Naive thymus-derived CD4-positive, alpha-beta T cell (primary cell): ENCODE data around the gene PPP2R2D. TPM values are rescaled to one million over a fixed set of nuclear protein-coding genes. Genes with fewer than 3 reads are reported as not detected.
A peak's percentile ranks its signal among the peaks of the same experiment; 100 is the strongest.
"Not testable (repeated sequence)": the region's sequence is repeated elsewhere in the genome, so short reads cannot be mapped to it uniquely, and the experiment has no call there.

Experiments used
- ATAC-seq: fragments of 150-1000 bp; cut with Tn5 transposase; 2 replicates; pipeline ENCODE4 v1.10.0; 2021; ENCODE audit warnings: mild to moderate bottlenecking, moderate library complexity
- CTCF ChIA-PET: fragments of 350-600 bp; sonication (Branson Sonifier 250); formaldehyde crosslinking; loops from one replicate; lab custom pipeline; 2021; ENCODE audit warnings: antibody characterized with exemption; lab: Charles Lee
- POLR2A ChIA-PET: fragments of 350-600 bp; sonication (Branson Sonifier 250); formaldehyde crosslinking; loops from one replicate; lab custom pipeline; 2021; ENCODE audit warnings: antibody characterized with exemption, inconsistent platforms; lab: Charles Lee
- DNase-seq, 9 donors: peaks; one replicate each; pipeline versions ENCODE4 v3.0.0 to v3.0.0-alpha.2; 2020 to 2022; ENCODE audit warnings: mixed read lengths in 1 of 9
- H3K27ac ChIP-seq: one replicate; pipeline ENCODE4 v1.7.0; 2013; ENCODE audit warnings: mild to moderate bottlenecking, low read depth, low read length, moderate library complexity
- H3K27me3 ChIP-seq, 2 donors: one replicate each; pipeline ENCODE4 v1.7.0; 2013; ENCODE audit warnings: low read length in 2 of 2, mild to moderate bottlenecking in 2 of 2, moderate library complexity in 2 of 2; ENCODE audit not compliant: control insufficient read depth in 2 of 2, insufficient read depth in 2 of 2
- H3K36me3 ChIP-seq, 3 experiments: 1 replicate in 2 of 3; 2 replicates in 1 of 3; pipeline ENCODE4 v1.7.0; 2013; ENCODE audit warnings: low read length in 3 of 3, mild to moderate bottlenecking in 3 of 3, moderate library complexity in 1 of 3; ENCODE audit not compliant: insufficient read depth in 3 of 3, control insufficient read depth in 2 of 3
- H3K4me1 ChIP-seq, 2 donors: one replicate each; pipeline ENCODE4 v1.7.0; 2013; ENCODE audit warnings: low read length in 2 of 2, mild to moderate bottlenecking in 2 of 2, moderate library complexity in 1 of 2; ENCODE audit not compliant: control insufficient read depth in 2 of 2, insufficient read depth in 2 of 2
- H3K4me3 ChIP-seq: 2 replicates; pipeline ENCODE4 v1.7.0; 2013; ENCODE audit warnings: mild to moderate bottlenecking, low read length
- H3K9me3 ChIP-seq, 3 experiments: 1 replicate in 2 of 3; 2 replicates in 1 of 3; pipeline ENCODE4 v1.7.0; 2013; ENCODE audit warnings: low read length in 3 of 3; ENCODE audit not compliant: control insufficient read depth in 2 of 3
- H3K27ac Mint-ChIP-seq, 9 donors: one replicate each; pipeline ENCODE4 v1.8.0; 2020 to 2022; ENCODE audit warnings: mixed read lengths in 9 of 9, mild to moderate bottlenecking in 8 of 9, moderate library complexity in 5 of 9, inconsistent platforms in 2 of 9
- H3K27me3 Mint-ChIP-seq, 5 donors: one replicate each; pipeline ENCODE4 v1.8.0; 2021 to 2022; ENCODE audit warnings: mixed read lengths in 5 of 5, mild to moderate bottlenecking in 1 of 5
- H3K36me3 Mint-ChIP-seq, 5 donors: one replicate each; pipeline ENCODE4 v1.8.0; 2020 to 2022; ENCODE audit warnings: mixed read lengths in 5 of 5, mild to moderate bottlenecking in 3 of 5, inconsistent platforms in 1 of 5
- H3K4me1 Mint-ChIP-seq, 7 donors: one replicate each; pipeline ENCODE4 v1.8.0; 2020 to 2022; ENCODE audit warnings: mixed read lengths in 7 of 7, mild to moderate bottlenecking in 3 of 7, inconsistent platforms in 1 of 7
- H3K4me3 Mint-ChIP-seq, 10 donors: one replicate each; pipeline ENCODE4 v1.8.0; 2020 to 2022; ENCODE audit warnings: mild to moderate bottlenecking in 10 of 10, mixed read lengths in 10 of 10, moderate library complexity in 6 of 10, inconsistent platforms in 2 of 10
- H3K9me3 Mint-ChIP-seq, 11 donors: one replicate each; pipeline ENCODE4 v1.8.0; 2020 to 2022; ENCODE audit warnings: mixed read lengths in 11 of 11, mild to moderate bottlenecking in 4 of 11, inconsistent platforms in 1 of 11, moderate library complexity in 1 of 11
- intact Hi-C, 2 donors: fragments of 100-400 bp; cut with micrococcal nuclease; formaldehyde crosslinking; loops; one replicate each; pipeline ENCODE4 v1.15.1; 2023
- polyA plus RNA-seq, 2 donors: library from polyadenylated mRNA; unstranded; fragments of 300-500 nt; fragmentation: Illumina TruSeq; gene quantifications; one replicate each; pipeline ENCODE4 v1.2.3, GENCODE V29; 2021
- total RNA-seq, 6 experiments: library from RNA in 5 of 6; stranded (reverse) in 5 of 6; gene quantifications; 1 replicate in 5 of 6; 2 replicates in 1 of 6; pipeline ENCODE4 v1.2.3 and lab custom pipeline; 2021 to 2026

PPP2R2D gene
- total and polyA plus RNA-seq, 7 experiments from 2014 or later = 35.0 to 61.3 (median 40.1) TPM

GRCh38 chr10:131880016-131880590, 20.7 kb upstream of the PPP2R2D start:
- POLR2A ChIA-PET = no interaction called here

GRCh38 chr10:131881104-131881880, 19.5 kb upstream of the PPP2R2D start:
- ATAC-seq (no peak), DNase-seq (no peak)
- H3K27ac ChIP-seq = no peak overlapping the region
- no peaks in the 10 kb centered on the region for H3K36me3 Mint-ChIP-seq
- CTCF ChIA-PET = no interaction called here
- H3K4me1 ChIP-seq = peaks cover 0 to 12% of the 10 kb centered on the region in 2 donors
- no peaks in the 10 kb centered on the region for H3K9me3 ChIP-seq
- no peak overlapping the region for H3K4me3 Mint-ChIP-seq
- H3K4me1 Mint-ChIP-seq = peaks cover 0 to 10% (median 9%) of the 10 kb centered on the region in 7 donors
- no peaks in the 10 kb centered on the region for H3K36me3 ChIP-seq
- peaks cover 3 to 24% (median 12%) of the 10 kb centered on the region in 5 donors for H3K27me3 Mint-ChIP-seq
- POLR2A ChIA-PET = no interaction called here
- no peaks in the 10 kb centered on the region for H3K27me3 ChIP-seq
- no peak overlapping the region for H3K4me3 ChIP-seq
- peaks cover 0 to 6% (median 0%) of the 10 kb centered on the region in 11 donors for H3K9me3 Mint-ChIP-seq
- intact Hi-C loops = no loop called here
- no peak overlapping the region for H3K27ac Mint-ChIP-seq

More at GRCh38 chr10:131880016-131880590, 20.7 kb upstream of the PPP2R2D start:
- no peak overlapping the region for H3K4me3 Mint-ChIP-seq
- Histone ChIP-seq H3K27ac (no peak overlapping the region), H3K36me3 (no peaks in the 10 kb centered on the region), H3K4me1 (peaks cover 0 to under 1% of the 10 kb centered on the region in 2 donors), H3K27me3 (no peaks in the 10 kb centered on the region), H3K9me3 (no peaks in the 10 kb centered on the region), H3K4me3 (no peak overlapping the region)
- H3K36me3 Mint-ChIP-seq = no peaks in the 10 kb centered on the region
- intact Hi-C loops = no loop called here
- no peak overlapping the region for H3K27ac Mint-ChIP-seq
- CTCF ChIA-PET = no interaction called here
- peaks cover 0 to 6% (median 0%) of the 10 kb centered on the region in 11 donors for H3K9me3 Mint-ChIP-seq
- H3K4me1 Mint-ChIP-seq = no peaks in the 10 kb centered on the region
- ATAC-seq (peak; percentile 20), DNase-seq (no peak)
- H3K27me3 Mint-ChIP-seq = peaks cover 0 to 24% (median 16%) of the 10 kb centered on the region in 5 donors

DNA sequence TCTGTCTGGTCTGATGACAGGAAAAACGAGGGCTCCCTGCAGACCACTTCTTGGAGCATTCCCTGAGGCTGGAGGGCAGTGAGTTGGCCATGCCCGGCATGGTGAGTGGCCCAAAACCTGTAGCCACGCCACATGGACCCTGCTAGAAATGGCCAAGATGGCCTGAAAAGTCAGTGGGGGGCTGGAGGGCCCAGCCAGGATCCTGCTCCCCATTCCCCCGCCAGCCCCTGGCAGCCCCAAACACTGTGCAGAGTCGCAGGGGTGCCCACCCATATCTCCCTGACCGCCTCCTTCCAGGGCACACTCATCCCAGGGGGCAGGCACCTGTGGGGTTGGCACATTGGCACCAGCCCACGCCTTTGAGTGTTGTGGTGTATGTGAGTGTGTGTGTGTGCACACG, 18.7 kb upstream of the PPP2R2D start:
- no peak for DNase-seq
- POLR2A ChIA-PET = no interaction called here

DNA sequence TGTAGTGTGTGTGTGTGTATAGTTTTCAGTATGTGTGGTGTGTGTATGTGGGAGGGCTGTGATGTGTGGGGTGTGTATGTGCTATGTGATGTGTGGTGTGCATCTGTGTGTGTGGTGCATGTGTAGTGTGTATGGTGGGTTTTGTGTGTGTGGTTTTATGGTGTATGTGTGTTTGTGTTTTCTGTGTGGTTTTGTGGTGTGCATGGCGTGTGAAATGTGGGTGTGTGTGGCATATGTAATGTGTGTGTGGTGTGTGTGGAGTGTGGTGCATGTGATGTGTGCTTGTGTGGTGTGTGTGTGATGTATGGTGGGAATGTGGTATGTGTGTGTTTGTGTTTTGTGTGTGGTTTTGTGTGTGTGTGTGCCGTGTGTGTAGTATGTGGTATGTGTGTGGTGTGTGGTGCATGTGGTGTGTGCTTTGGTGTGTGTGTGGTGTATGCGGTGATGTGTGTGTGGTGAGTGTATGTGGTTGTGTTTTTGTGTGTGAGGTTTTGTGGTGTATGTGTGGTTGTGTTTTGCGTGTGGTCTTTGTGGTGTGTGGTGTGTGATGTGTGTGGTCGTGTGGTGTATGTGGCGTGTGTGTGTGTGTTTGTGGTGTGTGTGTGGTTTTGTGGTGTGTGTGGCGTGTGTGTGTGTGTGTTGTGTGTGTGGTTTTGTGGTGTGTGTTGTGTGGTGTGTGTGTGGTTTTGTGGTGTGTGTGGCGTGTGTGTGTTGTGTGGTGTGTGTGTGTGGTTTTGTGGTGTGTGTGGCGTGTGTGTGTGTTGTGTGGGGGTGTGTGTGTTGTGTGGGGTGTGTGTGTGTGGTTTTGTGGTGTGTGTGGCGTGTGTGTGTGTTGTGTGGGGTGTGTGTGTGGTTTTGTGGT, 18.0 kb upstream of the PPP2R2D start:
- Mint-ChIP-seq H3K4me1 (peaks cover 0 to 14% (median 10%) of the 10 kb centered on the region in 7 donors), H3K4me3 (no peak overlapping the region), H3K9me3 (peaks cover 0 to 6% (median 0%) of the 10 kb centered on the region in 11 donors), H3K27ac (no peak overlapping the region), H3K27me3 (peaks cover 0 to 22% (median 10%) of the 10 kb centered on the region in 5 donors), H3K36me3 (no peaks in the 10 kb centered on the region)
- intact Hi-C loops = no loop called here
- ChIA-PET CTCF (no interaction called here), POLR2A (no interaction called here)
- ATAC-seq (no peak), DNase-seq (no peak)
- Histone ChIP-seq H3K27me3 (no peaks in the 10 kb centered on the region), H3K27ac (no peak overlapping the region), H3K4me3 (no peak overlapping the region), H3K4me1 (peaks cover 0 to 15% of the 10 kb centered on the region in 2 donors), H3K9me3 (no peaks in the 10 kb centered on the region), H3K36me3 (no peaks in the 10 kb centered on the region)

More for the DNA sequence above, 18.7 kb upstream of the PPP2R2D start:
- Histone ChIP-seq H3K4me1 (peaks cover 0 to 15% of the 10 kb centered on the region in 2 donors), H3K27ac (no peak overlapping the region), H3K27me3 (no peaks in the 10 kb centered on the region), H3K4me3 (no peak overlapping the region), H3K36me3 (no peaks in the 10 kb centered on the region), H3K9me3 (no peaks in the 10 kb centered on the region)
- H3K36me3 Mint-ChIP-seq = no peaks in the 10 kb centered on the region
- H3K27me3 Mint-ChIP-seq = peaks cover 2 to 22% (median 8%) of the 10 kb centered on the region in 5 donors
- CTCF ChIA-PET = no interaction called here
- no peak for ATAC-seq
- H3K9me3 Mint-ChIP-seq = peaks cover 0 to 6% (median 0%) of the 10 kb centered on the region in 11 donors
- H3K4me3 Mint-ChIP-seq = no peak overlapping the region
- H3K27ac Mint-ChIP-seq = no peak overlapping the region
- H3K4me1 Mint-ChIP-seq = peaks cover 0 to 14% (median 10%) of the 10 kb centered on the region in 7 donors
- intact Hi-C loops = no loop called here

GRCh38 chr10:131883621-131884393, 17.0 kb upstream of the PPP2R2D start:
- H3K36me3 ChIP-seq, H3K4me3 ChIP-seq, H3K27ac ChIP-seq, H3K9me3 Mint-ChIP-seq, POLR2A ChIA-PET, H3K36me3 Mint-ChIP-seq, H3K9me3 ChIP-seq, H3K27me3 ChIP-seq, ATAC-seq, intact Hi-C loops, H3K27ac Mint-ChIP-seq, DNase-seq, H3K4me3 Mint-ChIP-seq: not testable (repeated sequence)
- H3K4me1 Mint-ChIP-seq = peaks cover 0 to 14% (median 10%) of the 10 kb centered on the region in 7 donors
- CTCF ChIA-PET = interaction anchor here (0.7 kb wide), 1 partner anchor 11 kb away, joined by 3 read pairs; no protein-coding TSS in a partner anchor
- H3K27me3 Mint-ChIP-seq = peaks cover 0 to 14% (median 10%) of the 10 kb centered on the region in 5 donors
- peaks cover 0 to 15% of the 10 kb centered on the region in 2 donors for H3K4me1 ChIP-seq
